Measurements from ENCODE around the gene MYBPHL.
A peak's percentile ranks its signal among the peaks of the same experiment; 100 is the strongest.

MYBPHL gene

DNA sequence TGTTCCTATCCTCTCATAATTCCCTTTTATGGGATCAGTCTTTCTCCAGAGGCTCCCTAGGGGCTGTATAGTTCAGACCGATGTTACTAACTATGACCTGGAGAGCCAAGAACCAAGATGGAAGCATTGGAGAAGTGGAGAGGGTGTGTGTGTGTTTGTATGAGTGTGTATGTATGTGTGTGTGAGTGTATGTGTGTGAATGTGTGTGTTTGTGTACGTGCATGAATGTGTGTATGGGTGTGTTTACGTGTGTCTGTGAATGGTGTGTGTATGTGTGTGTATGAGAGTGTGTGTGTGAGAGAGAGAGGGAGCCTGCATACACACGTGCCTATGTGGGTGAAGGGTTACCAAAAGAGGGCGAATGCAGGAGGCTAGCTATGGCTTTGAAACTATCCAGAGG, 4.9 kb downstream of the MYBPHL start:
- Histone ChIP-seq H2AK5ac (ENCODE audit: low read depth, low read length) (no peak overlapping the region), H2BK120ac (ENCODE audit: low read depth, low read length) (no peak overlapping the region), H2AFZ (ENCODE audit: low read length) (no peak overlapping the region), H3K27me3 (ENCODE audit: control insufficient read depth in 3 of 3, insufficient read depth in 3 of 3, low read depth in 1 of 3, low read length in 3 of 3) (no peaks in the 10 kb centered on the region), H3K4me1 (ENCODE audit: control insufficient read depth in 2 of 2, insufficient read depth in 1 of 2, low read depth in 1 of 2, low read length in 2 of 2) (peaks cover 12% of the 10 kb centered on the region in 2 donors), H4K8ac (ENCODE audit: low read depth, low read length) (no peak overlapping the region), H2BK5ac (ENCODE audit: low read length) (no peak overlapping the region), H2BK12ac (ENCODE audit: low read length) (no peak overlapping the region), H3K36me3 (replicated peaks in 1 of 2; ENCODE audit: control insufficient read depth in 2 of 2, insufficient read depth in 2 of 2, low read length in 2 of 2) (no peaks in the 10 kb centered on the region), H3K23ac (ENCODE audit: low read depth, low read length, poor library complexity) (no peak overlapping the region), H3K9ac (ENCODE audit: low read depth, low read length, poor library complexity) (no peak overlapping the region), H3K4me3 (ENCODE audit: low read length in 2 of 2) (peak overlapping the region in 1 of 2 donors; percentile 63), H3K79me1 (ENCODE audit: low read depth, low read length) (no peaks in the 10 kb centered on the region), H4K91ac (ENCODE audit: low read depth, low read length, poor library complexity) (peak overlapping the region; percentile 64), H2BK15ac (ENCODE audit: low read length) (no peak overlapping the region), H3K27ac (replicated peaks; ENCODE audit: low read length) (no peak overlapping the region), H3K4ac (ENCODE audit: low read length) (no peak overlapping the region), H3K14ac (ENCODE audit: low read length) (no peak overlapping the region), H3K9me3 (replicated peaks in 1 of 2; ENCODE audit: control insufficient read depth in 2 of 2, insufficient read depth in 1 of 2, low read depth in 1 of 2, low read length in 2 of 2) (no peaks in the 10 kb centered on the region), H3K4me2 (ENCODE audit: insufficient read depth, low read length, poor library complexity, severe bottlenecking) (no peak overlapping the region), H3K18ac (ENCODE audit: low read length) (no peak overlapping the region)
- WGBS, 2 donors (ENCODE audit: extremely low coverage in 2 of 2, insufficient read length in 2 of 2, insufficient replicate concordance in 1 of 2) = 100% methylated on average over 2 of the region's 5 CpGs
- DNase-seq (ENCODE audit: low spot score) = no peak

DNA sequence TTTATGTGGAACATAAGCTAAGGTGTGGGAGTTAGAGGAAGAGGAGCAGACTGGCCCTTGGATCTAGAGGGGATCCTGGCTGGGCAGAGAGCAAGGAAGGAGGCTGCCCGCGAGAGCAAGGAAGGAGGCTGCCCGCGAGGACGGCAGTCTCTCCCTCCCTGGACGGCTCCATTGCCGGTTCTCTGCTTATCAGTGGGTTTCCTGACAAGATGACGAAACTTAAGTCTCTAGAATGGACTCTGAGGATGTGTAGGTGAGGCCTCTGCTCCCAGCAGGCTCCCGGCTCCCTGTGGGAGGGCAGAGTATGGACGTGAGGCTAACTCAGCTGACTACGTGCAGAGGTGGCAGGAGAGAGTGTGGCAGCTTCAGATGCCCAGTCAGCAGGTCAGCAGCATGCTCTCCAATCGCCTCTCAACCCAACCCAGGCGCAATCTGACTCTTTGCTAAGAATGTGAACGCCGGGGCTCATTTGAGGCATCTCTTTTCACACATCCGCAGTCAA, 6.1 kb downstream of the MYBPHL start:
- Histone ChIP-seq H3K4me3 (ENCODE audit: low read length in 2 of 2) (no peak overlapping the region), H3K27ac (replicated peaks; ENCODE audit: low read length) (no peak overlapping the region), H3K27me3 (ENCODE audit: control insufficient read depth in 3 of 3, insufficient read depth in 3 of 3, low read depth in 1 of 3, low read length in 3 of 3) (no peaks in the 10 kb centered on the region), H3K79me1 (ENCODE audit: low read depth, low read length) (no peaks in the 10 kb centered on the region), H4K8ac (ENCODE audit: low read depth, low read length) (no peak overlapping the region), H2BK120ac (ENCODE audit: low read depth, low read length) (no peak overlapping the region), H2BK12ac (ENCODE audit: low read length) (no peak overlapping the region), H3K4me1 (ENCODE audit: control insufficient read depth in 2 of 2, insufficient read depth in 1 of 2, low read depth in 1 of 2, low read length in 2 of 2) (peaks cover 4 to 12% of the 10 kb centered on the region in 2 donors), H3K36me3 (replicated peaks in 1 of 2; ENCODE audit: control insufficient read depth in 2 of 2, insufficient read depth in 2 of 2, low read length in 2 of 2) (no peaks in the 10 kb centered on the region), H4K91ac (ENCODE audit: low read depth, low read length, poor library complexity) (no peak overlapping the region), H3K18ac (ENCODE audit: low read length) (no peak overlapping the region), H2BK5ac (ENCODE audit: low read length) (no peak overlapping the region), H2AK5ac (ENCODE audit: low read depth, low read length) (no peak overlapping the region), H3K14ac (ENCODE audit: low read length) (no peak overlapping the region), H3K9me3 (replicated peaks in 1 of 2; ENCODE audit: control insufficient read depth in 2 of 2, insufficient read depth in 1 of 2, low read depth in 1 of 2, low read length in 2 of 2) (no peaks in the 10 kb centered on the region), H3K4ac (ENCODE audit: low read length) (no peak overlapping the region), H3K4me2 (ENCODE audit: insufficient read depth, low read length, poor library complexity, severe bottlenecking) (no peak overlapping the region), H3K9ac (ENCODE audit: low read depth, low read length, poor library complexity) (no peak overlapping the region), H3K23ac (ENCODE audit: low read depth, low read length, poor library complexity) (no peak overlapping the region), H2BK15ac (ENCODE audit: low read length) (no peak overlapping the region), H2AFZ (ENCODE audit: low read length) (no peak overlapping the region)
- no CpG with 5 or more reads among the region's 16 CpGs for WGBS, 2 donors (ENCODE audit: extremely low coverage in 2 of 2, insufficient read length in 2 of 2, insufficient replicate concordance in 1 of 2)
- no peak for DNase-seq (ENCODE audit: low spot score)

- no peak overlapping the region for H3K9ac ChIP-seq (ENCODE audit: low read depth, low read length, poor library complexity)
- peak overlapping the region; percentile 1 for H2BK120ac ChIP-seq (ENCODE audit: low read depth, low read length)
- H2BK5ac ChIP-seq (ENCODE audit: low read length) = no peak overlapping the region
- no CpG with 5 or more reads among the region's 20 CpGs for WGBS, 2 donors (ENCODE audit: extremely low coverage in 2 of 2, insufficient read length in 2 of 2, insufficient replicate concordance in 1 of 2)
- peaks cover 3 to 11% of the 10 kb centered on the region in 2 donors for H3K4me1 ChIP-seq (ENCODE audit: control insufficient read depth in 2 of 2, insufficient read depth in 1 of 2, low read depth in 1 of 2, low read length in 2 of 2)
- H2AK5ac ChIP-seq (ENCODE audit: low read depth, low read length) = no peak overlapping the region
- H2BK12ac ChIP-seq (ENCODE audit: low read length) = no peak overlapping the region
- H3K14ac ChIP-seq (ENCODE audit: low read length) = no peak overlapping the region
- H3K27ac ChIP-seq (replicated peaks; ENCODE audit: low read length) = no peak overlapping the region
- peak overlapping the region; percentile 5 for H2AFZ ChIP-seq (ENCODE audit: low read length)
- no peaks in the 10 kb centered on the region for H3K9me3 ChIP-seq (replicated peaks in 1 of 2; ENCODE audit: control insufficient read depth in 2 of 2, insufficient read depth in 1 of 2, low read depth in 1 of 2, low read length in 2 of 2)
- peak overlapping the region; percentile 70 for H2BK15ac ChIP-seq (ENCODE audit: low read length)
- H3K27me3 ChIP-seq (ENCODE audit: control insufficient read depth in 3 of 3, insufficient read depth in 3 of 3, low read depth in 1 of 3, low read length in 3 of 3) = no peaks in the 10 kb centered on the region
- no peaks in the 10 kb centered on the region for H3K36me3 ChIP-seq (replicated peaks in 1 of 2; ENCODE audit: control insufficient read depth in 2 of 2, insufficient read depth in 2 of 2, low read length in 2 of 2)
- no peak overlapping the region for H4K8ac ChIP-seq (ENCODE audit: low read depth, low read length)
- H3K23ac ChIP-seq (ENCODE audit: low read depth, low read length, poor library complexity) = no peak overlapping the region
- DNase-seq (ENCODE audit: low spot score) = no peak
- no peaks in the 10 kb centered on the region for H3K79me1 ChIP-seq (ENCODE audit: low read depth, low read length)
- no peak overlapping the region for H3K4ac ChIP-seq (ENCODE audit: low read length)
- H3K4me2 ChIP-seq (ENCODE audit: insufficient read depth, low read length, poor library complexity, severe bottlenecking) = no peak overlapping the region
- H3K4me3 ChIP-seq (ENCODE audit: low read length in 2 of 2) = no peak overlapping the region
- peak overlapping the region; percentile 11 for H3K18ac ChIP-seq (ENCODE audit: low read length)
- H4K91ac ChIP-seq (ENCODE audit: low read depth, low read length, poor library complexity) = no peak overlapping the region
Measured at GRCh38 chr1:109299558-109300343, 7.1 kb downstream of the MYBPHL start.

DNA sequence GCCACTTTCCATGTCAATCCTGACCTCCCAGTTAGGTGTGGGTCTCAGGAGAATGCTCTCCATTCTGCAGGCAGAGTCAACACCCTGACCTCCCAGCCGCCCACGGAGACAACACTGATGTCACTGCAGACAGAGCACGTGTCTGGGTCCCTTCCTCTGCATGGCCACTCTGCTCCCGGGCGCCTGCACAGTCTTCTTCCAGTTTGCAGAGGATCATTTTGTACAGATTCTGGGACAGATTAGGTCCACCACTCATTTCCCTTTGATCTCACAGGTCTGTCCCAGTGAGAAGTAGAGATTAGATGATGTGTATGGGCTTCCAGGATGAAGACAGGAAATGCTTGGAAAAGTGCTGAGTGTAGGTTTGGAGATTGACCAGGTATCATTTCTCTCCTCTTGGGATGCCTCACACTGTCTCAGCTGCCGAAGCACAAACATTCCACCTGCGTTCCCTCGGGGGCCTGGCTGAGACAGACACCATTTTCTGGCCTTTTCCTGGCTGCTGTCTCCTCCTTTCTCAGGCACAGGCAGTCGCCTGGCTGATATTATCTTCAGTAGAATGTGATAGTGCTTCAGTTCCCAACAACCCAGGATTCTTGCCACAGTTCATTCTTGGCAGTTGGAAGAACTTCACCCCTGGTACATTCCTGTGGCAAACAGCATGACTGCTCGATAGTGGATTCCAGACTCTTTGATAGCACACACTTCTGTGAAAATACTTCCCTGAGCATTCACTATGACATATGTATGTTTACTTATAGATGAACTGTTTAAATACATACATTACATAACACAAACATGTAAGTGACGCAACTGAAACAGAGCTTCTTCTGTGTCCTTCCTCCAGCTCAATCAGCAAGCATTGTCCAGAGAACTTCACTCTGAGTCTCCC, 7.9 kb downstream of the MYBPHL start:
- Histone ChIP-seq H2BK15ac (ENCODE audit: low read length) (no peak overlapping the region), H3K27me3 (ENCODE audit: control insufficient read depth in 3 of 3, insufficient read depth in 3 of 3, low read depth in 1 of 3, low read length in 3 of 3) (no peaks in the 10 kb centered on the region), H3K9me3 (replicated peaks in 1 of 2; ENCODE audit: control insufficient read depth in 2 of 2, insufficient read depth in 1 of 2, low read depth in 1 of 2, low read length in 2 of 2) (no peaks in the 10 kb centered on the region), H3K4me2 (ENCODE audit: insufficient read depth, low read length, poor library complexity, severe bottlenecking) (no peak overlapping the region), H3K4ac (ENCODE audit: low read length) (no peak overlapping the region), H2BK12ac (ENCODE audit: low read length) (no peak overlapping the region), H2BK5ac (ENCODE audit: low read length) (no peak overlapping the region), H3K27ac (replicated peaks; ENCODE audit: low read length) (no peak overlapping the region), H3K4me1 (ENCODE audit: control insufficient read depth in 2 of 2, insufficient read depth in 1 of 2, low read depth in 1 of 2, low read length in 2 of 2) (peaks cover 0 to 7% of the 10 kb centered on the region in 2 donors), H4K8ac (ENCODE audit: low read depth, low read length) (no peak overlapping the region), H3K23ac (ENCODE audit: low read depth, low read length, poor library complexity) (no peak overlapping the region), H2AK5ac (ENCODE audit: low read depth, low read length) (no peak overlapping the region), H3K36me3 (replicated peaks in 1 of 2; ENCODE audit: control insufficient read depth in 2 of 2, insufficient read depth in 2 of 2, low read length in 2 of 2) (no peaks in the 10 kb centered on the region), H2BK120ac (ENCODE audit: low read depth, low read length) (no peak overlapping the region), H3K18ac (ENCODE audit: low read length) (no peak overlapping the region), H3K14ac (ENCODE audit: low read length) (no peak overlapping the region), H3K9ac (ENCODE audit: low read depth, low read length, poor library complexity) (no peak overlapping the region), H3K79me1 (ENCODE audit: low read depth, low read length) (no peaks in the 10 kb centered on the region), H3K4me3 (ENCODE audit: low read length in 2 of 2) (no peak overlapping the region), H2AFZ (ENCODE audit: low read length) (peak overlapping the region; percentile 24), H4K91ac (ENCODE audit: low read depth, low read length, poor library complexity) (no peak overlapping the region)
- no peak for DNase-seq (ENCODE audit: low spot score)
- WGBS, 2 donors (ENCODE audit: extremely low coverage in 2 of 2, insufficient read length in 2 of 2, insufficient replicate concordance in 1 of 2) = no CpG with 5 or more reads among the region's 11 CpGs

All from neuronal stem cell (in vitro differentiated cells).